Measurements from ENCODE around the gene FAM13C. TPM values are rescaled to one million over a fixed set of nuclear protein-coding genes. Genes with fewer than 3 reads are reported as not detected.
"Not testable (repeated sequence)": the region's sequence is repeated elsewhere in the genome, so short reads cannot be mapped to it uniquely, and the experiment has no call there.

FAM13C gene
- total RNA-seq, 4 donors from 2014 or later, result 45.1 to 62.9 (median 53.1) TPM

DNA sequence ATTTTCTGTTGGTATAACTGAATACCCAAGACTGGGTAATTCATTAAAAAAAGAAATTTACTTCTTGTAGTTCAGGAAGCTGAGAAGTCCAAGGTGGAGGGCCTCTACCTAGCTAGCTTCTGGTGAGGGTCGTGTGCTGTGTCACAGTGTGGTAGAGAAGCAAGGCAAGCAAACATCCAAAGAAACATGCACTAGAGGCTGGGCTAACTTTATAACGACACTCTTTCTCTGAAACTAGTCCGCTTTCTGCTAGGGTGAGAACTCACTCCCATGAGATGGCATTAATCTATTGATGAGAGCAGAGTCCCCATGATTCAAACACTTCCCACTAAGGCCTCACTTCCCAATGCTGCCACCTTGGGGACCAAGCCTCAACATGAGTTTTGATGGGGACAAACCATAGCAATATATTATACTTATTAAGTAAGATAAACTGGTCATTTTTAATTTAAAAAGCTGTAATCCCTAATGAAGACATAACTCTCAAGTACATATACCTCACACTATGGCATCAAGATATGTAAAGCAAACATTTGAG, 135.1 kb downstream of the FAM13C start:
- Histone ChIP-seq H3K4me3 (no peak overlapping the region), H3K4me1 (peaks cover 0 to 5% (median 0%) of the 10 kb centered on the region in 4 donors), H3K27ac (replicated peaks in 1 of 4) (no peak overlapping the region), H3K36me3 (no peaks in the 10 kb centered on the region), H3K27me3 (no peaks in the 10 kb centered on the region), H3K9me3 (no peaks in the 10 kb centered on the region)
- intact Hi-C loops (cut with DNase I), result no loop called here
- no peak for DNase-seq (ENCODE audit: extremely low spot score)
- 90% methylated on average over 3 of the region's 3 CpGs for WGBS
- TF ChIP-seq EP300 (IDR thresholded peaks at IDR 0.05) (no peak), POLR2A (IDR thresholded peaks at IDR 0.05; ENCODE audit: low read depth) (no peak), POLR2AphosphoS5 (IDR thresholded peaks at IDR 0.05) (no peak)
- TF ChIP-seq, protein P1, sequence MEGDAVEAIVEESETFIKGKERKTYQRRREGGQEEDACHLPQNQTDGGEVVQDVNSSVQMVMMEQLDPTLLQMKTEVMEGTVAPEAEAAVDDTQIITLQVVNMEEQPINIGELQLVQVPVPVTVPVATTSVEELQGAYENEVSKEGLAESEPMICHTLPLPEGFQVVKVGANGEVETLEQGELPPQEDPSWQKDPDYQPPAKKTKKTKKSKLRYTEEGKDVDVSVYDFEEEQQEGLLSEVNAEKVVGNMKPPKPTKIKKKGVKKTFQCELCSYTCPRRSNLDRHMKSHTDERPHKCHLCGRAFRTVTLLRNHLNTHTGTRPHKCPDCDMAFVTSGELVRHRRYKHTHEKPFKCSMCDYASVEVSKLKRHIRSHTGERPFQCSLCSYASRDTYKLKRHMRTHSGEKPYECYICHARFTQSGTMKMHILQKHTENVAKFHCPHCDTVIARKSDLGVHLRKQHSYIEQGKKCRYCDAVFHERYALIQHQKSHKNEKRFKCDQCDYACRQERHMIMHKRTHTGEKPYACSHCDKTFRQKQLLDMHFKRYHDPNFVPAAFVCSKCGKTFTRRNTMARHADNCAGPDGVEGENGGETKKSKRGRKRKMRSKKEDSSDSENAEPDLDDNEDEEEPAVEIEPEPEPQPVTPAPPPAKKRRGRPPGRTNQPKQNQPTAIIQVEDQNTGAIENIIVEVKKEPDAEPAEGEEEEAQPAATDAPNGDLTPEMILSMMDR (IDR thresholded peaks at IDR 0.05), result no peak

DNA sequence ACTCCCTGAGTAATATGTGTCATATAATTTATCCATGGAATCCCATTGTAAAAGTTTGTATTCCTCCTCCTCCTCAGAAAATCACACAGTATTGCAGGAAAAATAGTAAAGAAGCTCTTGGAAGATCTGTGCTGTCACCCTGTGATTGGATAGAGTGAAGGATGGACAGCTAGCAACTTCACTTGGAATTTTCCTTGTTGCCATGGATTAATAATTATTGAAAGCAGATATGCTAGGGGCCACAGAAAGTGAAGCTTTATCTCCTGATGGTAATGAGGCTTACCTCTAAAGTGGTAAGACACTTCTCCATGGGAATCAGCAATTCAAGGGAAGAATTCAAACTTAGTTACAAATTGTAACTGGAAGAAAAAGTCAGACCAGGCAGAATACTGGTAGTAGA, 137.1 kb downstream of the FAM13C start:
- Histone ChIP-seq H3K27ac (replicated peaks in 1 of 4) (no peak overlapping the region), H3K4me3 (no peak overlapping the region), H3K27me3 (no peaks in the 10 kb centered on the region), H3K36me3 (no peaks in the 10 kb centered on the region), H3K9me3 (no peaks in the 10 kb centered on the region), H3K4me1 (peaks cover 0 to 5% (median 0%) of the 10 kb centered on the region in 4 donors)
- intact Hi-C loops (cut with DNase I), result no loop called here
- no peak for DNase-seq (ENCODE audit: extremely low spot score)
- TF ChIP-seq POLR2A (IDR thresholded peaks at IDR 0.05; ENCODE audit: low read depth) (no peak), POLR2AphosphoS5 (IDR thresholded peaks at IDR 0.05) (no peak), EP300 (IDR thresholded peaks at IDR 0.05) (no peak)
- TF ChIP-seq, protein P1 (IDR thresholded peaks at IDR 0.05), result no peak

DNA sequence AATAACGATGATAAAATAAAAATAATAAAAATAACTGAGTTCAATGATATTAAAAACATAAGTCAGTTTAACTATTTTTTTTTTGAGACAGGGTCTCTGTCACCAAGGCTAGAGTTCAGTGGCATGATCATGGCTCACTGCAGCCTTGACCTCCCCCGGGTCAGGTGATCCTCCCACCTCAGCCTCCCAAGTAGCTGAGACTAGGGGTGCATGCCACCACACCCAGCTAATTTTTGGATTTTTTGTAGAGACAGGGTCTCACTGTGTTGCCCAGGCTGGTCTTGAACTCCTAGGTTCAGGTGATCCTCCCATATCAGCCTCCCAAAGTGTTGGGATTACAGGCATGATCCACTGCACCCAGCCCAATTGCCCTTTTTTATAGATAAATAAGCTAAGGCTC, 138.8 kb downstream of the FAM13C start:
- H3K27me3 ChIP-seq; H3K36me3 ChIP-seq; DNase-seq (ENCODE audit: extremely low spot score); H3K4me1 ChIP-seq; H3K9me3 ChIP-seq; H3K4me3 ChIP-seq; intact Hi-C loops (cut with DNase I); H3K27ac ChIP-seq (replicated peaks in 1 of 4): not testable (repeated sequence)
- WGBS, result 94% methylated on average over 2 of the region's 2 CpGs

DNA sequence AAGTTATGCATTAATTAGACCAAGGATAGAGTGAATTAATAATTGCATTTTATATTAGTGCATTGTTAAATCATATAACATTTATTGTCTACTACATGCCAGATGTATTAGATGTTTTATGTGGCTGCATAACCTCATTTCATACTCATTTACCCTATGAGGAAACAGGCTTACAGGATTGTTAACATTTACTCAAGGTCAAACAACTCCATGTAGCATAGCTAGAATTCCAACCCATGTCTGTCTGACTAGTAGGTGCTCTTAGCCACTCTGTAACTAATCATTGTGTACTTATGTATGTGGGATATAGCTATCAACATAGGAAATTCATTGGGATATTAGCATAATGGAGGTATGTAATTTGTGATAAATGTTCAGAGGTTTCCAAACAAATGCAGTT, 139.6 kb downstream of the FAM13C start:
- H3K27ac ChIP-seq (replicated peaks in 1 of 4), result no peak overlapping the region
- peaks cover 0 to 5% (median 0%) of the 10 kb centered on the region in 4 donors for H3K4me1 ChIP-seq
- no peak for TF ChIP-seq EP300 (IDR thresholded peaks at IDR 0.05)
- no peak for TF ChIP-seq POLR2A (IDR thresholded peaks at IDR 0.05; ENCODE audit: low read depth)
- TF ChIP-seq, protein P1 (IDR thresholded peaks at IDR 0.05), result no peak
- no peak for TF ChIP-seq POLR2AphosphoS5 (IDR thresholded peaks at IDR 0.05)
- no peak for DNase-seq (ENCODE audit: extremely low spot score)
- no peaks in the 10 kb centered on the region for H3K36me3 ChIP-seq
- H3K9me3 ChIP-seq, result no peaks in the 10 kb centered on the region
- no peak overlapping the region for H3K4me3 ChIP-seq
- intact Hi-C loops (cut with DNase I), result no loop called here
- no peaks in the 10 kb centered on the region for H3K27me3 ChIP-seq

- no peak for DNase-seq (ENCODE audit: extremely low spot score)
- H3K27me3 ChIP-seq, result no peaks in the 10 kb centered on the region
- H3K4me1 ChIP-seq, result peaks cover 0 to 7% (median 4%) of the 10 kb centered on the region in 4 donors
- intact Hi-C loops (cut with DNase I), result no loop called here
- H3K9me3 ChIP-seq, result no peaks in the 10 kb centered on the region
- TF ChIP-seq EP300 (IDR thresholded peaks at IDR 0.05) (no peak), POLR2AphosphoS5 (IDR thresholded peaks at IDR 0.05) (no peak), POLR2A (IDR thresholded peaks at IDR 0.05; ENCODE audit: low read depth) (no peak)
- TF ChIP-seq, protein P1 (IDR thresholded peaks at IDR 0.05), result no peak
- no peak overlapping the region for H3K4me3 ChIP-seq
- no peaks in the 10 kb centered on the region for H3K36me3 ChIP-seq
- WGBS, result 63% methylated on average over 4 of the region's 4 CpGs
- no peak overlapping the region for H3K27ac ChIP-seq (replicated peaks in 1 of 4)
Measured at GRCh38 chr10:59216178-59216869, 146.0 kb downstream of the FAM13C start.

Data from esophagus muscularis mucosa (tissue), 4 donors.